DND-41 (cell line): ENCODE results near the gene FRY.

Experiments used
- EZH2 ChIP-seq: IDR thresholded peaks from 3 replicates; pipeline ENCODE4 v1.6.1; 2012; ENCODE audit warnings: borderline replicate concordance, low read depth, mild to moderate bottlenecking, moderate library complexity, low read length, inconsistent platforms; ENCODE audit not compliant: severe bottlenecking
- TF ChIP-seq, protein P1 (sequence below): IDR thresholded peaks from 2 replicates; pipeline ENCODE4 v1.5.1; 2012; ENCODE audit warnings: borderline replicate concordance, low read length, moderate library complexity, mild to moderate bottlenecking; ENCODE audit not compliant: poor library complexity, severe bottlenecking; ENCODE audit errors: extremely low read depth

DNA sequence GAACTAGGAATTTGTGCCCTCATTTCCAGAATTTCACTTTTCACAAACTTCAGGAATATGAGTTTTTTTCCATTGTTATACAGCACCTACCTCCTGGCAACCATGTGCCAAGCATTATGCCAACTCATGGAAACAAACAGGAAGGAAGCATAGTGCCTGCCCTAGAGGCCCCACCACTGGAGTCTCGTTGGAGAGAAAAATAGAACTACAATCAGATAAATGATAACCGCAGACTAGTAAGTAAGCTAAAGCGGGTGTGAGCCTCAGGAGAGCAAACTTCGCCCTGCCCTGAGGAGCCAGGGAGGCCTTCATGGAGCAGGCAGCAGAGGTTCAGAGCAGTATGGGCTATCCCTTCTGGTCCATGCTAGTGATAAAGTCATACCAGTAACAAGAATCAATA is 75.9 kb downstream of the FRY start:
- TF ChIP-seq, protein P1, sequence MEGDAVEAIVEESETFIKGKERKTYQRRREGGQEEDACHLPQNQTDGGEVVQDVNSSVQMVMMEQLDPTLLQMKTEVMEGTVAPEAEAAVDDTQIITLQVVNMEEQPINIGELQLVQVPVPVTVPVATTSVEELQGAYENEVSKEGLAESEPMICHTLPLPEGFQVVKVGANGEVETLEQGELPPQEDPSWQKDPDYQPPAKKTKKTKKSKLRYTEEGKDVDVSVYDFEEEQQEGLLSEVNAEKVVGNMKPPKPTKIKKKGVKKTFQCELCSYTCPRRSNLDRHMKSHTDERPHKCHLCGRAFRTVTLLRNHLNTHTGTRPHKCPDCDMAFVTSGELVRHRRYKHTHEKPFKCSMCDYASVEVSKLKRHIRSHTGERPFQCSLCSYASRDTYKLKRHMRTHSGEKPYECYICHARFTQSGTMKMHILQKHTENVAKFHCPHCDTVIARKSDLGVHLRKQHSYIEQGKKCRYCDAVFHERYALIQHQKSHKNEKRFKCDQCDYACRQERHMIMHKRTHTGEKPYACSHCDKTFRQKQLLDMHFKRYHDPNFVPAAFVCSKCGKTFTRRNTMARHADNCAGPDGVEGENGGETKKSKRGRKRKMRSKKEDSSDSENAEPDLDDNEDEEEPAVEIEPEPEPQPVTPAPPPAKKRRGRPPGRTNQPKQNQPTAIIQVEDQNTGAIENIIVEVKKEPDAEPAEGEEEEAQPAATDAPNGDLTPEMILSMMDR = no peak
- no peak for TF ChIP-seq EZH2
